Measurements from ENCODE around the gene TAB2. TPM values are rescaled to one million over a fixed set of nuclear protein-coding genes. Genes with fewer than 3 reads are reported as not detected.
"Not testable (repeated sequence)": the region's sequence is repeated elsewhere in the genome, so short reads cannot be mapped to it uniquely, and the experiment has no call there.

The TAB2 gene
- total RNA-seq, 1 experiment from 2014 or later: 26.6 TPM

DNA sequence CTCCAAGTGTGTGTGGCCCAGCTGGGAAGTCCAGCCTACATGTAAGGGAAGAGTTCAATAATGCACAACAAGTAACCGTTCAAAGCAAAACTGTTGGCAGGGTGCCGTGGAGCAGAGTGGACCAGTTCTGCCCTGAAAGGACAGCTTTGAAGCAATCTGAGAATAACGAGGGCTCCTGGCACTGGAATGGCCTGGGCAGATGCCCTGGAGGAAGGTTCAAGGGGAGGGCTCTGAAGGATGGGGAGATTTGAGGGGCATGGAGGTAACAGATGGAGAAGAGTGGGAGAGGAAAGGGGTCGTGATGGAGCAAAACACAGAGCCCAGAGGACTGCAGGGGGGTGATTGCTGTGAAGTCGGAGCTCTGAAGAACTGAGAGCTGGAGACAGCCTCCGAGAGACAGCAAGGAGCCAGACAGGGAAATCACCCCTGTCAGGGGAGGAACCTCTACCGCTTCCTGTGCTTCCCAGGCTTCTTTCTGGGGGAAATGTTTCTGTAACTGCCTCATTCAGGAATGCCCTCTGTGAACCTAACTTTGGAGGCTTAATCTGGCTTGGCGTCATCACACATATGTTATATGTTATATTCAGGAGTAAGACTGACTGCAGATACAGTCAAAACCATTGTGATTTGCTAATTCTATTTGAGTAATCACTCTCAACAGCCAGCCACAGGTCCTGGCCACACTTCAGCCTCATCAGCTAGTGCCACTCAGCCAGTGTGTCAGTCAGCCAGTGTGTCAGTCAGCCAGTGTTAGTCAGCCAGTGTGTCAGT is 126.1 kb downstream of the TAB2 start:
- DNase-seq (ENCODE audit: low spot score): no peak

DNA sequence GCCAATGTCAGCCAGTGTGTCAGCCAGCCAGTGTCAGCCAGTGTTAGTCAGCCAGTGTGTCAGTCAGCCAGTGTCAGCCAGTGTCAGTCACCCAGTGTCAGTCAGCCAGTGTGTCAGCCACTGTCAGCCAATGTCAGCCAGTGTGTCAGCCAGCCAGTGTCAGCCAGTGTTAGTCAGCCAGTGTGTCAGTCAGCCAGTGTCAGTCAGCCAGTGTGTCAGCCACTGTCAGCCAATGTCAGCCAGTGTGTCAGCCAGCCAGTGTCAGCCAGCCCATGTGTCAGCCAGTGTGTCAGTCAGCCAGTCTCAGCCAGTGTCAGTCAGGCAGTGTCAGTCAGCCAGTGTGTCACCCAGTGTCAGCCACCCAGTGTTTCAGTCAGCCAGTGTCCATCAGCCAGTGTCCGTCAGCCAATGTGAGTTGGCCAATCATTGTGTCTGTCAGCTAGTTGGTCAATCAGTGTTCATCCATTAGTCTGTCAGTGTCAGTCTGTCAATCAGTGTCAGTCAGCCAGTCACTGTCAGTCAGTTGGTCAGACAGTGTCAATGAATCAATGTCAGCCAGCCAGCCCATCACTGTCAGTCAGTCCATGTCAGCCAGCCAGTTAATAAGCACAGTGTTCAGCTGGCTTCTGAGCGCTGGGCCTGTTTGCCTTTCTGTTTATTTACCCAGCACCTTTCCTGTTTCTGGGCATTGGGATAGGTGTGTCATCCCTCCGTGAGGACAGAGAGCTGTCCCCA is 127.0 kb downstream of the TAB2 start:
- DNase-seq (ENCODE audit: low spot score): not testable (repeated sequence)

DNA sequence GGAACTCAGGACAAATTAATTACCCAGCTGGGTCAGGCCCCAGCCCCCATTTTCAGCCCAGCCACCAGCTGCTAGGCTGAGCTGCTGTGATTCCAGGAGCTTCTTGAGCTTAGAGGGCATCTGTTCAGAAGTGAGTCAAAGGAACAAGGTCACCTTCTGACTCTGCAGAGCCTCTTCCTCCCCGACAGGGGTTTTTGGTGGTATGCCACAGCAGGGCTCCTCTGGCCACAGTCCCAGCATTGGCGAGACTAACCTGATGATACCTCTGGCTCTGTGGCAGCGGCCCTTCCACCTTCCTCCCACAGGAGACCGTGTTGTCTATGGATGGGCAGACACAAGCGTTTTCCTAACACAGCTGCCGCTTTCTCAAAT is 127.6 kb downstream of the TAB2 start:
- no peak for DNase-seq (ENCODE audit: low spot score)

DNA sequence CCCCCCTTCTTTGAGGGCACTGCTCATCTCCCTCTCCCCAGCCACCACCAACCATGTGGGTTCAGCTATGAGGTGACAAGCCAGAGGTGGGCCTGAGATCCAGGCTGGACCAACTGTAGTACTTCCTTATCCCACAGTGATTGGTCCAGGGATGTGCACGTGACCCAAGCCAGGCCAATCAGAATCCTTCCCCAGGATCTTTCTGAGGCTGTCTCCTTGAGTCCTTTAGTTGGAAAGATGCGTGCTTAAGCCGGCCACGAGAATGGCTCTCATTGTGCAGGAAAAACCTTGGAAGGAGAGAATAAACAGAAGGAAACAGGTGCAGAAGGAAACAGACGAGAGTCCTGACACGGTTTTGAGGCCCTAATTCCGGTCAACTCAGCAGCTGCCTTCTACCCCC is 128.1 kb downstream of the TAB2 start:
- DNase-seq (ENCODE audit: low spot score): no peak

DNA sequence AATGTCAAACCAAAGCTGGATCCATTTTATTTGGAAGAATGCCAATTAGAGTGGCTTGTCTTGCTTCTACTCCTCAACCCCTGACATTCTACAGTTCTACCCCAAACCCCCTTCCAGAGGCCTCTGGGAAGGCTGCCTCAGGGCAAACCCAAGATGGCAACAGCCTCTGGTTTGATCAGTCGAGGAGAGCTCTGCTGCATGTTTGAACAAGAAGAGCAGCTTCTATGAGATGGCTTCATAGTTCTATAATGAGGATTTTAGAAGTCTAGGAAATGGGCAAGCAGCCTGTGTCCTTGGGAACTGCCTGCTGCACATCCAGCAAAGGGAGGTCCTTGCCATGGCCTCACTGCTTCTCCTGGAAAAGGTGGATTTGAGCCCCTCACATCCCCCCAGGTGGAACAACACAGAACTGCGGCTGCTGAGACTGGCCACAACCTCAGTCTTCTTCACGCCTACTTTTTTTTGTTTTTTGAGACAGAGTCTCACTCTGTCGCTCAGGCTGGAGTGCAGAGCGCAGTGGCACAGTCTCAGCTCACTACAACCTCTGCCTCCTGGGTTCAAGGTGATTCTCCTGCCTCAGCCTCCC is 129.4 kb downstream of the TAB2 start:
- no peak for DNase-seq (ENCODE audit: low spot score)

DNA sequence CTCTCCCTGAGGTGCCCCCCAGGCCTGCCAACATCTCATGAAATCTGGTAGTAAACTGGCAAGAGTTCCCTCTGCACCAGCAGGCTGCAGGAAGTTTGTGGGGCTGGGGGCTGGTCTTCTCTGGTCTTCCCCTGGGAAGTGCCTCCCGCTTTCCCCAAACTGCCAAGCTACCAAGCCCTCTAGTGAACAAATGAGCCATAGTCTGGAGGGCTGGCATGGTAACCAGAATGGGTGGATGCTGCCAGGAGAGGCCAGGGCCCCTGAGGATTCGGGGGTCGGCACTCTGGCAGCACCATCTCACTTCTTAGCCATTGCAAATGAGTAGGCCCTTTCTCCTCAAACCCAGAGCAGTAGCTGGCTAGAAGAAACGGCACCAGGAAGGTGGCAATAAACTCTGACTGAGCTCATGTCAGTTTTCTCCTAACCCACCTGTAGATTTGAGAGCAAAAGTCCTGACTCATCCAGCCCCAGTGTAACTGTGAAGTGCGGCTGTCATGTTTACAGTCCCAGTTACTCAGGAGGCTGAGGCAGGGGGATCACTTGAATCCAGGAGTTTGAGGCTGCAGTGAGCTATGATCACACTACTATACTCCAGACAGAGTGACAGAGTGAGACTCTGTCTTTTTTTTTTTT is 131.4 kb downstream of the TAB2 start:
- no peak for DNase-seq (ENCODE audit: low spot score)

DNA sequence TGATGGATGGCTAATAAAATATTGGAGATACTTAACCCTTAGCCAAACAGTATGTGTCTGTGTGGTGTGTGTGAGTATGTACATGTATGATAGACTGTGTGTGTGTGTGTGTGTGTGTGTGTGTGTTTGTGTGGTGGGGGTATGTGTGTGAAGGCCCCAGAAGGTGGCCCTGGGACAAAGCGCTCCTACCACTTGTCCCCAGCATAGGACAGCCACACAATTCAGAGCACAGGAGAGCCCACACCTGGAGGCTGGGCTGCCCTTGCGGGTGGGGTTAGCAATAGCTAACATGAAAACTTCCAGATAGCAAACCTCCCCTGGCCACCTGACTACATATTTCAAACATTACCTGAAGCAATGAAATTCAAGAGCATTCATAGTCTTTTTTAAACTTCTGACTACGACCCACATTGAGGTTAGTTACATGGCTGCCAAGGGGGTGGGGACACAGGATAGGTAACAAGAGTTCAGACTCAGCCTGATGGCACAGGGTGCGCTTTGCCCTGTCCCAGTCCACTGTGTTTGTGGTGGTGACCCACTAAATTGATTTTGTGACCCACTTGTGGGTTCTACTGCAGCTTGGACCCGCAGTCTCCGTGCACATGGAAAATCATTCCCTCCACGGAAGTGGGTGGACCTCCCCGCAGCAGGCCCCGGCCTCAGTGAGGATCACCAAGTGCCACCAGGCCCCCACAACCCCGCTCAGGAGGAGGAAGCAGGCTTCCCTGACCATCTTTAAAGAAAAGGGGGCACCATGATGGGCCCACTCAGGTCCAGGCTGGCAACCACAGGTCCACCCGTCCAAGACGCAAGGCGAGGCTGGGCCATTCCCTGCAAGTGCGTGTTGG is 132.5 kb downstream of the TAB2 start:
- no peak for DNase-seq (ENCODE audit: low spot score)

DNA sequence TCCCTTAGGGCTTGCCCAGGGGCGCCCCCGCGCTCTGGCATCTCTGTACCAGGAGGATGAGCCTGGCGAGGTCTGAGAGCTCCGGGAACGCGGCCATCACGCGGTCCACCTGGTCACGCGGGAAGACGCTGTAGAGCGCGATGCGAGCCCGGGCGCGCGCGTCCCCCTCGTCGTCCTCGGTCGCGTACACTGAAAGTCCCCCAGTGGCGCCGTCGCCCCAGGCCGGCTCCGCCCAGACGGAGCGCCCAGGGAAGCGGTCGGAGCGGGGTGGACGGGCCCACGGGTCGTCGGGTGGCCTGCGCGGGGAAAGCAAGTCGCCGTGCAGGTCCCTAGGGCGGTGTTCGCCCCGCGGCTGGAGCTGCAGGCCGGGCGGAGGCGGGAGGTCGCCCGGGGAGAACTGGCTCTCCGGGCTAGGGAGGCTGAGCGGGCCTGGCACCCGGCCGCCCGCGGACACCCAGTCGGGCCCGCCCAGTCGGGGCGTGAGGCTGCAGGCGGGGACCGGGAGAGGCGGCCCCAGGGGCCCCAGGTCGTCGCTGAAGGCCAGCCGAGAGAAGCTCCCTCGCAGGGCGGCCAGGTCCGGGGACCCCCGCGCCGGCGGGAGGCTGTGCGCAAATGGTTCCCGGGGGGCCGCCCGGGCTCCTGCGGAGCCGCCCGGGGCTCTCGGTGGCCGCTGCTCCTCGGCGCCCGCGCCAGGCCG is 133.3 kb downstream of the TAB2 start:
- DNase-seq (ENCODE audit: low spot score): no peak

DNA sequence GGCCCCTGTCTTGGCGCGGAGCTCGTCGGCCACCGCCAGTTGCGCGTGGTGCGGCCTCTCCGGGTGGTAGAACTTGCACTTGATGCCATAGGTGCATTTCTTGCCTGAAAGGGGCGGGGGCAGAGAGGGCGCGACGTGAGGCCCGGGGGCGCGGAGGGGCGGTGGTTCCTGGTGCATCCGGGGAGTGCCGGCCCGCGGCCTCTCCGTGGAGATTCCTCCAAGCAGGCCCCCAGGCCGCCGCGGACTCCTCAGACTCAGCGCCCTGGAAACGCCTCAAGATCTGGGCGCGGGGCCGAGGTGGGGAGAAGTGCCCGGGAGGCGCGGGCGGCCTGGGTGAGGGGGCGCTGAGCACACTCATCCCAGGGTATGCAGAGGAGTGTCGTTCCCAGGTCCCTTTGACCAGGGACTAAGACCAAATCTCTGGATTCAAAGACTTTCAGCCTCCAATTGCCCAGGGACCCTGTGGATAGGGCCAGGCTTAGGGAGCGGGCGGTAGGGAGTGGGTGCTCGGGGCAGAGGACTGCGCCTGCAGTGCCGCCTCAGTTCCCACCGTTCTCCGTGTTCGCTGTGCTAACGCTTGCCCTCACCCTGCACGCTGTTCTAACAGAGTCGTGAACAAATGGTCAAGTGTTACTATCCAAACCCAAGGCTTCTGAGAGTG is 134.0 kb downstream of the TAB2 start:
- no peak for DNase-seq (ENCODE audit: low spot score)

DNA sequence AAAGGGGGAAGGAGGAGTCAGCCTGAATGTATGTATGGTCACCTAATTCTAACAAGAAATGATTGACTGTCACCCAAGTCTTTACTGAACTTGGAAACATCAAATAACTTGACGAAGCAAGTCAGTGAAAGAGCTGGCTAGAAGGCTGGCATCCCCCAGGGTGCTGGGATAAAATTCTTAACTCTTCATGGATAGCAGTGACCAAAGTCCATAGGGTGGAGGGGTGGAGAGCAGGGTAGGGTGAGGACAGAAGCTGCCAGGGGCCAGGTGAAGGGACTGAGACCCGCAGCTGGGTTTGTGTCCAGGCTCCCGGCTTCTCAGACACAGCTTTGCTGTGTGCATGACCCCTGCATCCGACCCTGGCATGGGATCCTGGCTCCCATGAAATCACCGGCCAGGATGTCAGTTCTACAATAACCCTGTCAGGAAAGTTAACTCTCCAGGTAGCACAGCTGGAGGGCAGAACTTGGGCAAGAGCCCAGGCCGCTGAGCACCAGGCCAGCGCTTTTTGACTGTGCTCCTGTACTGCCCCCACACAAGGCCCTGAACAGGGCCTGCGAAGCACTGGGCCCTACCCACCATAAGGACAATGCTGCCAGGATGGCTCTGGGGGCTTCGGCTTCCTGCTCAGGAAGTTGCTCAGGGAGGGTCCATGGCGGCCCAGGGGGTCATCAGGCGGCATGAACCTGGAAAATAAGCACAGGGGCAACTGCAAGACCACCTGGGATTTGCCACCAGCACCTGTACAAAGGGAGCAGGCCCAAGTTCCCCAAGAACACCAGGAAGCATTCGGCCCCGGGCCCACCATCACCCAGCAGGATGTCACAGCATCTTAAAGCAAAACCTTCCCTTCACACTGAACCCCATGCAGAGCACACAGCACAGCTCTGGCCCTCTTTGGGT is 134.8 kb downstream of the TAB2 start:
- no peak for DNase-seq (ENCODE audit: low spot score)

DNA sequence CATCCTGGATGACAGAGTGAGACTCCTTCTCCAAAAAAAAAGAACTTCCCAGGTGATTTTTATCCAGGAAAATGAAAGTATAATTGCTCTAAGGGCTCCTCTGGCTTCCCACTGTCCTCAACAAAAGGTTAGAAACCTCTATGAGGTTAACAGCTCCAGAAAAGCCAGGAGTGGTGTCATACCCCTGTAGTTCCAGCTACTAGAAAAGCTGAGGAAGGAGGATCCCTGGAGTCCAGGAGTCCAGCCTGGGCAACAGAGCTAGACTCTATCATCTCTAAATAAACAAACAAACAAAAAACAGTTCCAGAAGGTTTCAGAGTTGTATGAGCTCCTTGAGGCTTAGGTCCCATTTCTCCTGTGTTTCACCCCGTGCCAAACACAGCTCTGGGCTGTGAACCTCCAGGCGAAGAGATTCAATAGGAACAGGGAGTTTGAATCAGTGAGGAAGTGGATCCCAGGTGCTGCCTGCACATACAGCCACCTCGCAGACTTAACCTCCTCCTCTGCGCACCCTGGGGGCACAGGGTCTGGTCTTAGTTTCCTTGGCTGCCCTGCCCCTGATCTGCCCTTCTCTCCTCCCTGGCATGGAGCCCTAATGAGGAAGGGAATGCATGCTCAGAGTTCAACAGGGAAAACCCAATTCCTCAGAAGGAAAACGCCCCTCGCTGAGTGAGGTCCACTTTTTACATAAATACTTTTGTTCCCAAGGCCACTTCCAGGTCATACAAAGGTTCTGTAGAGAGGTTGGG is 136.3 kb downstream of the TAB2 start:
- DNase-seq (ENCODE audit: low spot score): no peak

DNA sequence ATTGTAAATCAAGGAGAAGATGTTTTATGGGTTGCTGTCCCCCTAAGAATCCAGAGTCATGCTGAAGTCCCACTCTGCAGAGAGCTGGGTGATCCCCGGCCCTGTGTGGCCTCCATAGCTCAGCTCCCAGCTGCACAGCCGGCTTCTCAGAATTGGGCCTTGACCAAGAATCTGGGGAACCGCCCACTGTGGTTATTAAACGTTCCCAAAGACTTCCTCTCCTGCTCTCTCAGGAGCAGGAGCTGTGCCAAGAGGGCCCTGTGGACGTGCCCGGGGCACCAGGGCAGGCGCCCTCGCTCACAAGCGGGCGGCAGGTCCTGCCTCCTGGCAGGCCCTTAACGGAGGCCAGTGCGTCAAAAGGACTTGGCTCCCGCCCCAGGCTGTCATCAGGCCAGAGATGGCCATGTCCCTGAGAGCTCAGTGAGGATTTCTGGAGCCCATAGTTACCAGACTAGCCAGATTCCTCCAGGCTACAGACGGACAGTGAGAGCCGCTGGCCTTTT is 136.9 kb downstream of the TAB2 start:
- peak; percentile 90 for DNase-seq (ENCODE audit: low spot score)

DNA sequence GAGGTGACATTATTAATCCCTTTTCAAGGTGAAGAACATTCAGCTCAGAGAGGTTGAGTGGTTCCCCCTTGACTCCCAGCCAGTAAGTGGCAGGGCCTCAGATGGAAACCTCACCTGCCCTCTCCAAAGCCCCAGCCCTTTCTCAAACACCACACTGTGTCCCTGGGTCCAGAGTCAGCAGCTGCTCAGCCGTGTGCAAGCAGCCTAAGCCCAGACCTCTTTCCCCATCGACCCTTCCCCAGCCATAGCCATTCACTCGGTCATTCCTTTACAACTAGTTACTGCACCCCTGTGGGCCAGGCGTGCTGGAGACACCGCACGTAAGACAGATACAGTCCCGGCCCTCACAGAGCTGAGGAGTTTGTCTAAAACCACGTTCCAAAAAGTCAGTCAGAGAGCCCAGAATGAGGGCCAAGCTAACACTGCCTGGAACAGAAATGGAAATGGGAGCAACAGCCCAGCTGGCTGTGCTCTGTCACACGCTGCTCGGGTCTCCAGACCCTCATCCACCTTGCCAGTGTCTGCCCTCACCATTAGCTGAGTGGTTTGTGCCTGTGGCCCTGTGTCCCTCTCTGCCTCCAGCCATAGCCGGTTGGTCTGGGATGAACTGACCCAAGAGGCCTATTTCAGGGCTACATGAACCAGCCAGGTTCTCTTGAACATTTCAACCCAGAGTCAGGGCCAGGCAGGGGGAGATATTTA is 137.7 kb downstream of the TAB2 start:
- no peak for DNase-seq (ENCODE audit: low spot score)

DNA sequence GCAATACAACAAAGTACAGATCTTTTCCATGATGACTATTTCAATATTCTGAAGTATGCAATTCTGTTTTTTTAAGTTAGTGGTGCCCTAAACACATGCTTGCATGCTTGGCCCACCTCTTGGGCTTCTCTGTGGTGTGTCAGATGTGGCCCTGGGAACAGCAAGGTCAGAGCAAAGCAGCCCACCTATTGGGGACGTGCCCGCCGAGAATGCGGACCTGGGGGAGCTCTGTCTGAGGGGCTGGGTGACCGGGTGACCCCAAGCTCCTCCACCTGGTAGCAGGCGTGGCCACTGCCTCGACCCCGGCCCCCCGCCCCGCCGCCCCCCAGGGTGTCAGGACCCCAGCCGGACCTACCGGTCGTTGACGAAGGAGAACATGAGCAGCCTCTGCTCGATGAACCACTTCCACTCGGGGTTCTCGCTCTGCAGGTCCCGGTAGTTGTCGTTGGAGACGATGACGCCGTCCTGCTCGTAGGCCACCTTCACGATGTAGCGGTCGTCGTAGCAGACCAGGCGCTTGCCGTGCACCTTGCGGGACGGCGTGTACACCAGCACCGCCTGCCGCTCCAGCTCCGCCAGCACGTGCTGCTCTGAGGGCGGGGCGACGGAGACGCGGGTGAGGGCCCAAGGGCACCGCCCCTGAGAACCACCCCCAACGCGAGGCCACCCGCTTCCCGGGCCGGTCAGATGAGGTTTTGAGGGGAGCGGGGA is 139.0 kb downstream of the TAB2 start:
- no peak for DNase-seq (ENCODE audit: low spot score)

DNA sequence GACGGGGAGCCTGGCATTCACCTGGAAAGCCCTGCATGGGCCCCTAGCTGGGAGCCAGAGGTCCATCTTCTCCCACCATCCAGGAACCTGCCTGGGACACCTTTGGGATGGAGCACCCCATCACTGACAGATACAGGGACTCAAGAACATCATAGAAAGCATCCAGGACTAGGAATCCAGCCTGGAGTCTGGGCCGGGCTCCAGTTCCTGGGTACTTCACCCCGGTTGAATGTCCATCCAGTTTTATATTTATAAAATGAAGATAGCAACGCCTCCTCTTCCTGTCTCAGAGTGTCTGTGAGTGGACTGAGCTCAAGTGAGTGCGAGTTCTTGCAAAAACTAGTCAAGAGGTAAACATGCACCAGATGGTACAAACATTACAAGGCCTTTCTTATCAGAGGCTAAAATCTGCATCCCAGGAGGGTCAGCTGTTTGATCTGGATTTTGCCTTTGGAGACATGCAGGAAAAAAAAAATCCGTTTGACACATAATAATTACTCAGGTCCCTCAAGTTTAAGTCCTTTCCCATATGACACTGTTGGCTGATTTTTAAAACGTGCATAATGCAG is 139.9 kb downstream of the TAB2 start:
- DNase-seq (ENCODE audit: low spot score): no peak

DNA sequence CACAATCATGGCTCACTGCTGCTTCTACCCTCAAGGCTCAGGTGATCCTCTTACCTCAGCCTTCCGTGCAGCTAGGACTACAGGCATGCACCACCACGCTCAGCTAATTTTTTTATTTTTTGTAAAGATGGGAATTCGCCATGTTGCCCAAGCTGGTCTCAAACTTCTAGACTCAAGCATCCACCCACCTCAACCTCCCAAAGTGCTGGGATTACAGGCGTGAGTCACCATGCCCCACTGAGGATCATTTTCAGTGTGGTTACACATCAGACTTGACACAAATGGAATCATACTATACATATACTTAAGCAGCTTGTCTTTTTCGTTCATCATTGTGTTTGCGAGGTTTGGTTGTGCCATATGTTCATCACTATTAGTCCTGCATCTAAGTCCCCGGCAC is 140.7 kb downstream of the TAB2 start:
- DNase-seq (ENCODE audit: low spot score): no peak

DNA sequence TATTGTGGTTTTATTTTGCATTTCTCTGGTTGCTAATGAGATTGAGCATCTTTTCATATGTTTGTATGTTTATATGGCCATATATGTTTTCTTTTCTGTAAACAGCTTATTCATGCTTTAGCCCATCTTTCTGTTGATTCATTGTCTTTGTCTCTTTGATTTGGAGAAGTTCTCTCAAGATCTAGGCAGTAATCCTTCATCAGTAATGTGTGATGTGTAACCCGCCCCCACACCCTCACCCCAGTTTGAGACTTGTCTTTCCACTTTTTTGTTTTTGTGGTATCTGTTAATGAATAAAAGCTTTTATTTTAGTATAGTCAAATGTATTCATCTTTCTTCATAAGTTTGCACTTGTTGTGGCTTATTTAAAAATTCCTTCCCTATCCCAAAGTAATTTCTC is 141.3 kb downstream of the TAB2 start:
- no peak for DNase-seq (ENCODE audit: low spot score)

All from A172 (cell line).